GM21737 (cell line): ENCODE measurements around the gene FBN3.
"Not testable (repeated sequence)": the region's sequence is repeated elsewhere in the genome, so short reads cannot be mapped to it uniquely, and the experiment has no call there.

ENCODE experiments used
- ATAC-seq: cut with Tn5 transposase; IDR thresholded peaks from one replicate; pipeline ENCODE4 v1.9.1; 2021; ENCODE audit warnings: mild to moderate bottlenecking, moderate library complexity; ENCODE audit not compliant: unreplicated experiment

FBN3 gene

DNA sequence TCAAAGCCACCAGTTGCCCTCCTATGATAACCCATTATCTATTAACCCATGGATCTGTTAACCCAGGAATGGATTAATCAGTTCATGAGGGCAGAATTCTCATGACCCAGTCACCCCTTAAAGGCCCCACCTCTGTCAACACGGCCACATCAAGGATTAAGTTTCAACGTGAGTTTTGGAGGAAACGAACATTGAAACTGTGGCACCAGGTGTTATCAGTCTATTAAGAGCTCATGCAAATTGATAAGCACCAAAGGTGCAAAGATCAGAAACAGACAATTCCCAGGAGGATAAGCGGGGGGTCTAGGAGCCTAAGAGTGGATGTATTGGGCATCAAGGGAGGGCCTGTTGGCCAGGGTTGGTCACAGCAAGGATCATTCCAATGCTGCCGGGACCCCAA lies 124.1 kb downstream of the FBN3 start:
- no peak for ATAC-seq

DNA sequence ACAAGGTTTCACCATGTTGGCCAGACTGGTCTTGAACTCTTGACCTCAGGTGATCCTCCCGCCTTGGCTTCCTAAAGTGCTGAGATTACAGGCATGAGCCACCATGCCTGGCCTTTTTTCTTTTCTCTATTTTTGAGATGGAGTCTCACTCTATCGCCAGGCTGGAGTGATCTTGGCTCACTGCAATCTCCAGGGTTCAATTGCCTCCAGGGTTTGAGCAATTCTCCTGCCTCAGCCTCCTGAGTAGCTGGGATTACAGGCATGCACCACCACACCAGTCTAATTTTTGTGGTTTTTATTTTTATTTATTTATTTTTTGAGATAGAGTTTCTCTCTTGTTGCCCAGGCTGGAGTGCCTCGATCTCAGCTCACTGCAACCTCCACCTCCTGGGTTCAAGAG lies 125.1 kb downstream of the FBN3 start:
- ATAC-seq: not testable (repeated sequence)

DNA sequence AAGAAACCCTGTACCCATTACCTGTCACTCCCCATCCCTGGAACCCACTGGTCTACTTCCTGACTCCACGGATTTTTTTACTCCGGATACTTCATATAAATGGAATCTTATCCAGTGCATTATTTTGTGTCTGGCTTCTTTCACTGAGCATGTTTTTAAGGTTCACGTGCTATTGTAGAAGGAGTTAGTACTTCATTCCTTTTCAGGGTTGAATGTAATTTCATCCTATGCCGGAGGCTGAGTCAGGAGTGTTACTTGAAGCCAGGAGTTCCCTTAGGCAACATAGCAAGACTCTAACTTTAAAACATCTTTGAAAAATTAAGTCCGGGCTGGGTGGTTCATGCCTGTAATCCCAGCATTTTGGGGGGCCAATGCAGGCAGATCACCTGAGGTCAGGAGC lies 126.0 kb downstream of the FBN3 start:
- ATAC-seq: no peak

DNA sequence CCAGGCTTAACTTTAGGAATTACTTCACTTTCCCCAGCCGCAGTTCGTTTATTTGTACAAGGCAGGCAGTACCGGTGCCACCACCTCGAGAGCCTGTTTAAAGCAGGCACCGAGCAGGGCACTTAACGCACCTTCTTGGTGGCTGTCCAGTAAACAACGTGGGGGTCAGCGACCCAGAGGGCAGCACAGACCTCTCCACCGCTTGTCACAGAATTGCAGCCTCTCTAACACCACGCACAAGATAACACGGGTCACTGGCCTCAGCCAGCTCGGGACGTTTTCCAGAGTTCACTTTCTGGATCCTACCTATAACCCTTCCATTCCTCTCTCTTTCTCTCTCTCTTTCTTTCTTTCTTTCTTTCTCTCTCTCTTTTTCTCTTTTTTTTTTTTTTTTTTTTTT lies 127.1 kb downstream of the FBN3 start:
- no peak for ATAC-seq

DNA sequence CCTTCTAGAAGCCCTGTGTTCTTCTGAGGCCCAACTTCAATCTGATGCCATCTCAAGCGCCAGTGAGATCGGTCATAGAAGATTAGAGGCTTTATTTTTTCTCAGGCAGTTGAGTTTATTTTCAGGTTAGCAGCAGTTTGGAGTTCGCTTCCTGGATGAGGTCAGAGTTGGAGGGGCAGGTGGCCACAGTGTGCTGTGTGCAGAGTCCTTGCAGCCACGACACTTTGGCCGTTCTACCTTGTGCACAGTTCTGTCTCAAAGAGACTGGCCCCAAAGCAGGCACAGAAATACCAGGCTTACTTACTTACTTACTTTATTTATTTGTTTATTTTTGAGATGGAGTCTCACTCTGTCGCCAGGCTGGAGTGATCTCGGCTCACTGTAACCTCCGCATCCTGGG lies 128.0 kb downstream of the FBN3 start:
- ATAC-seq: no peak

DNA sequence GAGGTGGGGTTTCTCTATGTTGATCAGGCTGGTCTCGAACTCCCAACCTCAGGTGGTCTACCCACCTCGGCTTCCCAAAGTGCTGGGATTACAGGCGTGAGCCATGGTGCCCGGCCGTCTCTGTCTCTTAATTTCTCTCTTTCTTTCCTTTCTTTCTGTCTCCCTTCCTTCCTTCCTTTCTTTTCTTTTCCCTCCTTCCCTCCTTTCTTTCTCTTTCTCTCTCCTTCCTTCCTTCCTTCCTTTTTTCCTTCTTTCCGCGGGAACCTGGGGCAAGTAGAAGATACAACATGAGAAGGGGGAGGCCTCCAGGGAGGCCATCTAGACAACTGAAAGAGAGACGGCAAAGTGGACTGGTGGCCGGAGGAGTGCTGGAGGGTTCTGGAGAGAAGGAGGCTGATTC lies 128.7 kb downstream of the FBN3 start:
- no peak for ATAC-seq

DNA sequence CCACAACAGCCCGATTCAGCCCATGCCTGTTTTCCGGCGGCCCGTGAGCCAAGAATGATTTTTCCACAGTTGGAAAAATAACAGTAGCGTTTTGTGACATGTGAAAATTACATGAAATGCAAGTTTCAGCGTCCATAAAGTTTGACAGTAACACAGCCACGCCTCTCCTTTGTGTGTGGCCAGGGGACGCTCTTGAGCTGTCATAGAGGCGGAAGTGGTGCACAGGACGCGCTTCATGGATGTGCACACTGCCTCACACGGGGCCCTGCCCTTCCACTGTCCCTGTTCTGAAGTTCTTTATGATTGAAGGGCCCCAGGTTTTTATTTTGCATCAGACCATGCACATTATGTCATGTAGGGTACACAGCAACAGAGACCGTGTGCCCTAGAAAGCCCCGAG lies 131.6 kb downstream of the FBN3 start:
- ATAC-seq: no peak
